Coronary artery (tissue), 2 donors: ENCODE measurements around the gene TIMM17B.

Experiments
- DNase-seq: peaks from one replicate; pipeline ENCODE4 v3.0.0-alpha.2; 2017; ENCODE audit warnings: low spot score
- H3K27ac ChIP-seq, 2 donors: fragments of 200-600 bp; sonication (generic); one replicate each; pipeline ENCODE4 v1.5.1; 2016 to 2019
- H3K4me3 ChIP-seq: fragments of 200-600 bp; sonication (generic); 2 replicates; pipeline ENCODE4 v1.5.1; 2016; ENCODE audit warnings: mild to moderate bottlenecking, moderate library complexity
- TF ChIP-seq, protein P1 (sequence below): fragments of 200-600 bp; sonication (generic); IDR thresholded peaks from one replicate; pipeline ENCODE4 v1.5.1; 2019; ENCODE audit warnings: antibody characterized with exemption

Gene TIMM17B

DNA sequence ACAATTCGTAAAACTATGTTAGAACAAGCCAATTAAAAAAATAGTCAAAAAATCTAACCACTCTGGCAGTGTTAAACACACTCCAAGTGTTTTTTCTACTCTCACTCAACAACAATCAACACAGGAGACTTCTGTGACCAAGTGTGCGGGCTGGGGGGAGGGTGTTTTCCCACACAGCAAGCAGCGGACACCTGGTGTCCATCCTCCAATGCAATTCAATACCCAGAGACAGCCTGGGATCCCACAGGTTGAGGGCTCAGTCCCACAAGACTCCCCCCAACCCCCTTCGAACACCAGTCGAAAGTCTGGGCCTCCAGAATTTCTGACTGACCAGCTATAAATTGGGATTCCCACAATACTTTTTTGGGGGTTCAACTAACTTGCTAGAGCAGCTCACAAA, 29.6 kb upstream of the TIMM17B start:
- TF ChIP-seq, protein P1, sequence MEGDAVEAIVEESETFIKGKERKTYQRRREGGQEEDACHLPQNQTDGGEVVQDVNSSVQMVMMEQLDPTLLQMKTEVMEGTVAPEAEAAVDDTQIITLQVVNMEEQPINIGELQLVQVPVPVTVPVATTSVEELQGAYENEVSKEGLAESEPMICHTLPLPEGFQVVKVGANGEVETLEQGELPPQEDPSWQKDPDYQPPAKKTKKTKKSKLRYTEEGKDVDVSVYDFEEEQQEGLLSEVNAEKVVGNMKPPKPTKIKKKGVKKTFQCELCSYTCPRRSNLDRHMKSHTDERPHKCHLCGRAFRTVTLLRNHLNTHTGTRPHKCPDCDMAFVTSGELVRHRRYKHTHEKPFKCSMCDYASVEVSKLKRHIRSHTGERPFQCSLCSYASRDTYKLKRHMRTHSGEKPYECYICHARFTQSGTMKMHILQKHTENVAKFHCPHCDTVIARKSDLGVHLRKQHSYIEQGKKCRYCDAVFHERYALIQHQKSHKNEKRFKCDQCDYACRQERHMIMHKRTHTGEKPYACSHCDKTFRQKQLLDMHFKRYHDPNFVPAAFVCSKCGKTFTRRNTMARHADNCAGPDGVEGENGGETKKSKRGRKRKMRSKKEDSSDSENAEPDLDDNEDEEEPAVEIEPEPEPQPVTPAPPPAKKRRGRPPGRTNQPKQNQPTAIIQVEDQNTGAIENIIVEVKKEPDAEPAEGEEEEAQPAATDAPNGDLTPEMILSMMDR = no peak
- Histone ChIP-seq H3K27ac (no peak overlapping the region), H3K4me3 (no peak overlapping the region)
- DNase-seq = no peak

DNA sequence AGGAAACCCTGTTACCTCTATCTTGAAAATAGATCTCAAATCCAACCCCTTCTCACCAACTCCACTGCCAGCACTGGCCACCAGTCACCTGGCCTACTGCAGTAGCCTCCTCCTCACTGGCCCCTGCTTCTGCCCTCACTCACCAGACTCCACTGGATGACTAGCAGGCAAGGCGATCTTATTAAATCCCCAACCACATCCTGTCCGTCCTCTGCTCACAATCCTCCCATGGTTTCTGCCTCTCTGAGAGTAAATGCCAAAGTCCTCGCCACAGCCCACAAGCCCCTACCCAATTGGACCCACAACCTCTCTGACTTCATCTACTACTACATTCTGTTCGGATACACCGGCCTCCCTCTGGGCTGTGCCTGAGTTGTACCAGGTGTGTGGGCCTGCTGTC, 26.7 kb upstream of the TIMM17B start:
- no peak for DNase-seq
- Histone ChIP-seq H3K27ac (no peak overlapping the region), H3K4me3 (no peak overlapping the region)
- TF ChIP-seq, protein P1 = no peak

DNA sequence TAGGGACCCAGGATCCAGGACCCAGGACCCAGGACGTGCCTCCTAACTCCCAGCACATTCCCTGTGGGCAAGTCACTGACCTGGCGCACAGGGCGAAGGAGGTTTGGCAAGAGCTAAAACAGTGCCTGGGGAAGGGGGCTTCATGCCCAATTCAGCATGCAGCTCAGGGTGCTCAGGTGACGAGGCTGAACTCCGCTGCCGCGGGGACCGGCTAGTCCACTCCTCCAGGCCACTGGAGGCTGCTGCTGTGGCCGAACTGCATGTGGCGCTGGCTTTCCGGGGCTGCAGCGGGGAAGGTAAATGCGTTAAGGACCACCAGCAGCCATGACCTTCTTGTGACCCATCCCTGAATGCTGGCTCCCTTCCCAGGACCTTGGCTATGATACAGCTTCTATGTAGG, 26.2 kb upstream of the TIMM17B start:
- no peak overlapping the region for H3K4me3 ChIP-seq
- no peak overlapping the region for H3K27ac ChIP-seq
- TF ChIP-seq, protein P1 = no peak
- no peak for DNase-seq

DNA sequence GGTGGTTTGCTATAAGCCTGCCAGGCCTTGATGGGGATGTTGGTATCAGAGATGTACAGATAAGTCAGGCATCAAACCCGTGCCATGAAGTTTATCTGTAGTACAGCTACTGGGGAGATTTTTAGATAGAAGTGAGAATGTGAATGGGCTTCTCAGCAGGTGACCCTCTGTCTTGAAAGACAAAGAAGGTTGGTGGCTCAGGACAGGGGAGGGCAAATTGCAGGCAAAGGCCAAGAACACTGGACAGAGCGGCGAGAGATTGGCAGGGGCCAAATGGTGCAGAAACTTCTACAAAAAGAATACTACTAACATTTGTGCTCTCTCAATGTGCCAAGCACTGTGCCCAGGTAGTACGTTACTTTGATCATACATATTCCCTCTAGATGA, 23.1 kb upstream of the TIMM17B start:
- H3K4me3 ChIP-seq = no peak overlapping the region
- TF ChIP-seq, protein P1 = no peak
- H3K27ac ChIP-seq = peak overlapping the region in 1 of 2 donors; percentile 28
- DNase-seq = no peak

DNA sequence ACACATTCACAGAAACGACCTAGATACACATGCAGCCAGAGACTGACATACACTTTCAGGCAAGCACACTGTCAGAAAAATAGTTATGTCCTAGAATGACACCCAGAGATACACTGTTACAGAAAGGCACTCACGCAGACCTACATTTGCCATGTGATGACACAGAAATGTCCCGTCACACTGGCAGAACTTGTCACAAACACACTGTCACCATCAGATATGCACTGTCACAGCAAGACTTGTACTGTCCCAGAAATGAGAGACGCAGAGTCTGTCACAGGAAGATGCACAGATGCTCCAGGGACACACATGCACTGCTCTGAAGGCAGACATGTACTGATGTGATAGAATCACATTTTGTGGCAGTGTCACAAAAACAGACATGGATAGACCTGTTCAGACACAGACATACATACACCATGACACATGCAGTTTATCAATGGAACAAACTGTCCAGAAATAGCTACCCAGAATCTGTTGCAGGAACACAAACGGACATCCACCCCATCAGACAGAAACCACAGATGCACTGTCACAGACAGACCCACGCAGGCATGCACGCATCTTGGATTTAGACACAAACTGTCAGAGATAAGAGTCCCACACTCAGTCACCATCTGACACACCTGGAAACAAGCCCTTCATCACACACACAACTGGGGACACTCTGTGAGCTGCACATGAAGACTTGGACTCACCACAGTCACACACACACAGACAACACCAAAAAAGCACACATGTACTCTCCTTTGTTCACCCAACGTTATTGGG, 22.6 kb upstream of the TIMM17B start:
- no peak for DNase-seq
- H3K27ac ChIP-seq = peak overlapping the region; percentile 51 to 92
- TF ChIP-seq, protein P1 = no peak
- no peak overlapping the region for H3K4me3 ChIP-seq

DNA sequence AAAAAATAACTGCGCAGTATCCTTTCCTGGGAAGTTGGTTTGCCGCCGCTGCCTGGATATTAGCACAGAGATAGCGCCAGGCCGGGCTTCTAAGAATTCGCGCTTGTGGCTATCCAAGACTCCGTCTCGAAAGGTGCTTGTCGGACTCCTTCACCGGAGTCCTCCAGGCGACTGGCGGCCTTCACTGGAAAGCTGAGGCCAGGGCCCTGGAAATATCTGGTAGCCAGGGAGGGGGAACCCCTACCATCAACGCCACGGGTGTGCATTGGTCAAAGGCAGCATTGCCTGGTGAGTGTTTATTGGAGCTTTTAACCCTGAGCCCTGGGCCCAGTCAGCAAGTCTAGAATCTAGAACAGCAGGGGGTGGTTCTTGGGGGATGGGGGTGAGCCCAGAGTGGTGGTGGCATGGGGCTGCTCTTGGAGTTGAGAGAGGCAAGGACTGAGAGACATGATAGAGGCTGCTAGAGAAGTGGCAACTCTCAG, 21.8 kb upstream of the TIMM17B start:
- H3K4me3 ChIP-seq = peak overlapping the region; percentile 76
- no peak for DNase-seq
- TF ChIP-seq, protein P1 = no peak
- peak overlapping the region; percentile 51 to 92 for H3K27ac ChIP-seq

DNA sequence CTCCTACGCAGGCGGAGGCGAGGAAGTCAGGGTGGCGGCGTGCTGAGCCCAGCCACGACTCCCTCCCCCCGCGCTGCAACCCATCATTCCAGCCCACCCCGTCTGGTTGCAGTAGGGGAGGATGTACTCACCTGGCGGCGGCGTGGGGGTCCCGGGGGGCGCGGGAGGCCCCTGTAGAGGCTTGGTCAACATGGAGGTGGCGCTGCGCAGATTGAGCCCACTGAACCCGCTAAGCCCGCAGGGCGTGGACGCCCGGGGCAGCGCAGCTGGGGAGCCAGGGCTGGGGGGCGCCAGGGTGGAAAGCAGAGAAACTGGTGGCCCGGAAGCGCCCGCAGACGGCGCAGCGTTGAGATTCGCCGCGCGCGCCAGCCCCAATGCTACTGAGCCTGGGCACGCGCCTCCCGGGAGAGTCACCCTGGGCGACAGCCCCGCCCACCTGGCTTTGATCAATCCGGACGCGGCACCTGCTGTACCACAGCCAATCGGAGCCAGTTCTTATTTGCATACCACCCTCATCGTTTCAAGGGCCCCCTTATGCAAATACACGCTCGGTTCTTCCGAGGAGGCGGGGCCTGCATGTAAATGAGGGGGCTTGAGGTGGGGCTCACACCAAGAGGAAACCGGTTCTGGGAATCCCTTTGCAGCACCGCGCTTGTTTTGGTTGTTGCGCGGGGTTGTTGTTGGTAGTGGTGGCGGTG, 21.2 kb upstream of the TIMM17B start, which contains the start of gene PIM2:
Gene PIM2 (minus strand): TSS at position 382 of the 698 bp plus-strand sequence. CDS start 190 bp downstream, at position 192.
- TF ChIP-seq, protein P1 = no peak
- Histone ChIP-seq H3K4me3 (peak within 1 kb of the TSS; percentile 76), H3K27ac (peak within 1 kb of the TSS; percentile 83 to 92)
- peak; percentile 91 for DNase-seq
